Keratinocyte (primary cell): ENCODE results near the gene MIA2. TPM values are rescaled to one million over a fixed set of nuclear protein-coding genes. Genes with fewer than 3 reads are reported as not detected.

Experiments
- DNase-seq: peaks from one replicate; pipeline ENCODE4 v3.0.0-alpha.2; 2011; ENCODE audit warnings: low read depth, missing footprints, low spot score
- FAIRE-seq: peaks from 2 replicates; lab custom pipeline; 2011; peaks lifted over from hg19 to GRCh38; lab: Jason Lieb, UNC
- H2AFZ ChIP-seq: 2 replicates; pipeline ENCODE4 v1.6.0; 2012; ENCODE audit warnings: low read length, control low read depth, inconsistent platforms; ENCODE audit not compliant: control insufficient read depth
- H3K27ac ChIP-seq: 2 replicates; pipeline ENCODE4 v1.5.1; 2011; ENCODE audit warnings: low read length; ENCODE audit not compliant: control insufficient read depth, insufficient read depth
- H3K27me3 ChIP-seq: 3 replicates; pipeline ENCODE4 v1.6.0; 2011; ENCODE audit warnings: low read length; ENCODE audit not compliant: control insufficient read depth, insufficient read depth; ENCODE audit errors: extremely low read depth
- H3K36me3 ChIP-seq, 2 experiments: 2 replicates in 1 of 2; 3 replicates in 1 of 2; pipeline ENCODE4 v1.5.1; 2011; ENCODE audit warnings: low read length in 2 of 2, mild to moderate bottlenecking in 1 of 2; ENCODE audit not compliant: control insufficient read depth in 2 of 2, insufficient read depth in 2 of 2; ENCODE audit errors: extremely low read depth in 1 of 2
- H3K4me1 ChIP-seq: 3 replicates; pipeline ENCODE4 v1.5.1; 2011; ENCODE audit warnings: low read length; ENCODE audit not compliant: control insufficient read depth, insufficient read depth; ENCODE audit errors: extremely low read depth
- H3K4me2 ChIP-seq: 3 replicates; pipeline ENCODE4 v1.6.0; 2011; ENCODE audit warnings: low read depth, low read length; ENCODE audit not compliant: control insufficient read depth, insufficient read depth; ENCODE audit errors: extremely low read depth
- H3K4me3 ChIP-seq, 3 experiments: fragments of 200-600 bp in 1 of 3; sonication (generic) in 1 of 3; 2 replicates in 2 of 3; 3 replicates in 1 of 3; pipeline ENCODE4 v1.5.1; 2011 to 2016; ENCODE audit warnings: low read length in 3 of 3, mild to moderate bottlenecking in 3 of 3, control low read depth in 2 of 3, inconsistent platforms in 1 of 3, low read depth in 1 of 3, mixed read lengths in 1 of 3, mixed run types in 1 of 3, moderate library complexity in 1 of 3; ENCODE audit not compliant: control insufficient read depth in 2 of 3, insufficient read depth in 2 of 3; ENCODE audit errors: extremely low read depth in 1 of 3
- H3K79me2 ChIP-seq: 2 replicates; pipeline ENCODE4 v1.6.0; 2012; ENCODE audit warnings: low read length; ENCODE audit not compliant: control insufficient read depth, insufficient read depth
- H3K9ac ChIP-seq: 3 replicates; pipeline ENCODE4 v1.6.0; 2011; ENCODE audit warnings: low read length; ENCODE audit not compliant: control insufficient read depth, insufficient read depth; ENCODE audit errors: extremely low read depth
- H3K9me1 ChIP-seq: 3 replicates; pipeline ENCODE4 v1.6.0; 2011; ENCODE audit warnings: low read length; ENCODE audit not compliant: control insufficient read depth, insufficient read depth; ENCODE audit errors: extremely low read depth
- H3K9me3 ChIP-seq: 2 replicates; pipeline ENCODE4 v1.5.1; 2012; ENCODE audit warnings: low read depth, low read length; ENCODE audit not compliant: control insufficient read depth
- H4K20me1 ChIP-seq: 3 replicates; pipeline ENCODE4 v1.6.0; 2011; ENCODE audit warnings: low read length; ENCODE audit not compliant: control insufficient read depth, insufficient read depth; ENCODE audit errors: extremely low read depth
- EZH2 ChIP-seq: IDR thresholded peaks from one replicate; pipeline ENCODE4 v1.6.1; 2012; ENCODE audit warnings: inconsistent platforms, mild to moderate bottlenecking, low read length, moderate library complexity
- dilution Hi-C: fragments of 300-500 bp; cut with MboI; formaldehyde crosslinking; loops from one replicate; pipeline ENCODE4 v1.7.0; 2020; ENCODE audit warnings: low sequenced_read_pairs; ENCODE audit not compliant: extremely low pct_ligation_motif_present
- polyA plus RNA-seq, 5 experiments: library from polyadenylated mRNA; depleted of rRNA in 3 of 5; stranded (reverse) in 3 of 5; stranded (forward) in 1 of 5; unstranded in 1 of 5; fragments of >200 nt; gene quantifications; 1 replicate in 1 of 5; 2 replicates in 3 of 5; 3 replicates in 1 of 5; pipeline versions ENCODE4 v1.2.1 to v1.2.3, GENCODE V29; 2011 to 2012; ENCODE audit warnings: missing spikeins in 2 of 5, low read depth in 1 of 5, low replicate concordance in 1 of 5
- TF ChIP-seq, protein P1 (sequence below), 3 experiments: IDR thresholded peaks in 1 of 3; conservative IDR thresholded peaks in 1 of 3; optimal IDR thresholded peaks in 1 of 3; 2 replicates in 2 of 3; 3 replicates in 1 of 3; pipeline versions ENCODE3 to v1.5.1; 2011; ENCODE audit warnings: low read length in 3 of 3, mild to moderate bottlenecking in 3 of 3, moderate library complexity in 2 of 3, control low read depth in 1 of 3, inconsistent platforms in 1 of 3; ENCODE audit not compliant: insufficient read depth in 2 of 3; ENCODE audit errors: extremely low read depth in 1 of 3

Gene MIA2
- polyA plus RNA-seq, 1 donor (not counting 4 experiments of a cell fraction or from before 2014, with no cell fraction given), result 21.9 TPM

DNA sequence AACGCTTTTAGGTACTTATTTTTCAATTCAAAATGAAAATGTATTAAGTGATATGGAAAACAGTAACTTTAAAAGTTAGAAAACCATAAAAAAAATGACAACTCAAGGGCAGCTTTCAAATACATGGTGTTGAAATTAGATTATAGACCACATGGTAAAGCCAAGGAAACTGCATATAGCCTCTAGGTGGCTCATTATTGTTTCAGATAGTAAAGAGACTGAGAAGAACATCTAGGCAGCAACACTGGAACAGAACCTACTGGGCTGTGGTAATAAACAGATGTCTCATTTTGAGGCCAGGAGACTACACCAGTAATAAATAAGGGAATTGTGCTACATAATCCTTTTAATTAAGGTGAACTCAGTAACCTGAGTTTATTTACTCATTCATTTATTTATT is 185.6 kb downstream of the MIA2 start:
- Histone ChIP-seq H3K4me2 (no peak overlapping the region), H2AFZ (no peak overlapping the region), H3K9ac (no peak overlapping the region), H3K79me2 (peaks cover 4% of the 10 kb centered on the region), H3K4me3 (no peak overlapping the region), H3K9me3 (no peaks in the 10 kb centered on the region), H3K4me1 (no peaks in the 10 kb centered on the region), H3K27me3 (no peaks in the 10 kb centered on the region), H3K36me3 (no peaks in the 10 kb centered on the region), H4K20me1 (no peaks in the 10 kb centered on the region), H3K9me1 (no peaks in the 10 kb centered on the region), H3K27ac (no peak overlapping the region)
- dilution Hi-C loops, result no loop called here
- FAIRE-seq, result no peak
- no peak for DNase-seq
- TF ChIP-seq EZH2, result no peak
- TF ChIP-seq, protein P1, sequence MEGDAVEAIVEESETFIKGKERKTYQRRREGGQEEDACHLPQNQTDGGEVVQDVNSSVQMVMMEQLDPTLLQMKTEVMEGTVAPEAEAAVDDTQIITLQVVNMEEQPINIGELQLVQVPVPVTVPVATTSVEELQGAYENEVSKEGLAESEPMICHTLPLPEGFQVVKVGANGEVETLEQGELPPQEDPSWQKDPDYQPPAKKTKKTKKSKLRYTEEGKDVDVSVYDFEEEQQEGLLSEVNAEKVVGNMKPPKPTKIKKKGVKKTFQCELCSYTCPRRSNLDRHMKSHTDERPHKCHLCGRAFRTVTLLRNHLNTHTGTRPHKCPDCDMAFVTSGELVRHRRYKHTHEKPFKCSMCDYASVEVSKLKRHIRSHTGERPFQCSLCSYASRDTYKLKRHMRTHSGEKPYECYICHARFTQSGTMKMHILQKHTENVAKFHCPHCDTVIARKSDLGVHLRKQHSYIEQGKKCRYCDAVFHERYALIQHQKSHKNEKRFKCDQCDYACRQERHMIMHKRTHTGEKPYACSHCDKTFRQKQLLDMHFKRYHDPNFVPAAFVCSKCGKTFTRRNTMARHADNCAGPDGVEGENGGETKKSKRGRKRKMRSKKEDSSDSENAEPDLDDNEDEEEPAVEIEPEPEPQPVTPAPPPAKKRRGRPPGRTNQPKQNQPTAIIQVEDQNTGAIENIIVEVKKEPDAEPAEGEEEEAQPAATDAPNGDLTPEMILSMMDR (optimal IDR thresholded peaks at IDR 0.05 in 1 of 3, IDR thresholded peaks at IDR 0.05 in 1 of 3, conservative IDR thresholded peaks at IDR 0.05 in 1 of 3; ENCODE audit: extremely low read depth in 1 of 3, insufficient read depth in 2 of 3, low read length in 3 of 3), result no peak

DNA sequence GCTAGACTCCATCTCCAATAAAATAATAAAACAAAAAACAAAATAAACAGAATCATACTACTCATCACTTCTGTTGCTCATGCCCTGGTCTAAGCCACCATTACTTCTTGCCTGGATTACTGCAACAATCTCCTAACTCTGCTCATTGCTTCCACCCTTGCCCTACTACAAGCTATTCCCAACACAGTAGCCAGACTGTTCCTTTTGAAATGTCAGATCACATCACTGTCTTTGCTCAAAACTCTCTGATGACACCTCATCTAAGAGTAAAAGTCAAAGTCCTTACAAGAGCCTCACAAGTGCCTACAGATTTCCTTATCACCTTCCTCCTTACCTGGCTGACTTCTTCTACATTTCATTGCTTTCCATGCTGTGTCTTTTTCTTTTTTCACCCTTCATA is 188.5 kb downstream of the MIA2 start:
- H3K9me3 ChIP-seq, result no peaks in the 10 kb centered on the region
- no peak overlapping the region for H3K4me2 ChIP-seq
- H3K27ac ChIP-seq, result no peak overlapping the region
- H3K27me3 ChIP-seq, result no peaks in the 10 kb centered on the region
- no peaks in the 10 kb centered on the region for H3K36me3 ChIP-seq
- no peaks in the 10 kb centered on the region for H3K9me1 ChIP-seq
- DNase-seq (no peak), FAIRE-seq (no peak)
- H3K9ac ChIP-seq, result no peak overlapping the region
- no peak overlapping the region for H2AFZ ChIP-seq
- dilution Hi-C loops, result no loop called here
- H4K20me1 ChIP-seq, result no peaks in the 10 kb centered on the region
- H3K79me2 ChIP-seq, result peaks cover 4% of the 10 kb centered on the region
- no peak for TF ChIP-seq EZH2
- TF ChIP-seq, protein P1 (optimal IDR thresholded peaks at IDR 0.05 in 1 of 3, IDR thresholded peaks at IDR 0.05 in 1 of 3, conservative IDR thresholded peaks at IDR 0.05 in 1 of 3; ENCODE audit: extremely low read depth in 1 of 3, insufficient read depth in 2 of 3, low read length in 3 of 3), result no peak
- no peaks in the 10 kb centered on the region for H3K4me1 ChIP-seq
- no peak overlapping the region for H3K4me3 ChIP-seq
